MM.1S (cell line): Measurements from ENCODE around the gene CARD11.

Source experiments
- DNase-seq: peaks from one replicate; pipeline ENCODE4 v3.0.0-alpha.2; 2015
- H2AFZ ChIP-seq: fragments of 300-600 bp; sonication (generic); 2 replicates; pipeline ENCODE4 v1.6.0; 2016; ENCODE audit warnings: antibody characterized with exemption, low read length
- H3F3A ChIP-seq: fragments of 300-600 bp; sonication (generic); 2 replicates; pipeline ENCODE4 v1.6.1; 2016; ENCODE audit warnings: mild to moderate bottlenecking, antibody characterized with exemption, low read length, moderate library complexity, mixed read lengths; ENCODE audit not compliant: insufficient read depth
- H3K27ac ChIP-seq: fragments of 300-600 bp; sonication (generic); 2 replicates; pipeline ENCODE4 v1.5.1; 2016; ENCODE audit warnings: mild to moderate bottlenecking, low read length
- H3K27me3 ChIP-seq: fragments of 300-600 bp; sonication (generic); replicated peaks from 2 replicates; pipeline ENCODE4 v1.6.0; 2016; ENCODE audit warnings: low read length; ENCODE audit not compliant: insufficient read depth
- H3K36me3 ChIP-seq: fragments of 300-600 bp; sonication (generic); replicated peaks from 2 replicates; pipeline ENCODE4 v1.6.1; 2016; ENCODE audit warnings: mild to moderate bottlenecking, low read length, mixed read lengths; ENCODE audit not compliant: insufficient read depth
- H3K4me1 ChIP-seq: fragments of 300-600 bp; sonication (generic); 2 replicates; pipeline ENCODE4 v1.6.1; 2016; ENCODE audit warnings: low read length, mixed read lengths
- H3K4me2 ChIP-seq: fragments of 300-600 bp; sonication (generic); 2 replicates; pipeline ENCODE4 v1.6.0; 2016; ENCODE audit warnings: low read depth, low read length
- H3K4me3 ChIP-seq: fragments of 300-600 bp; sonication (generic); 2 replicates; pipeline ENCODE4 v1.5.1; 2016; ENCODE audit warnings: low read length, mixed read lengths
- H3K79me2 ChIP-seq: fragments of 300-600 bp; sonication (generic); 2 replicates; pipeline ENCODE4 v1.6.1; 2016; ENCODE audit warnings: mixed run types, low read length, mixed read lengths
- H3K9ac ChIP-seq: fragments of 300-600 bp; sonication (generic); 2 replicates; pipeline ENCODE4 v1.6.1; 2016; ENCODE audit warnings: low read length, mixed read lengths
- H3K9me2 ChIP-seq: fragments of 300-600 bp; sonication (generic); replicated peaks from 2 replicates; pipeline ENCODE4 v1.6.1; 2016; ENCODE audit warnings: mild to moderate bottlenecking, low read length, mixed read lengths; ENCODE audit not compliant: insufficient read depth
- H3K9me3 ChIP-seq: fragments of 300-600 bp; sonication (generic); replicated peaks from 2 replicates; pipeline ENCODE4 v1.6.1; 2016; ENCODE audit warnings: mild to moderate bottlenecking, low read length, mixed read lengths; ENCODE audit not compliant: insufficient read depth
- H4K20me1 ChIP-seq: fragments of 300-600 bp; sonication (generic); 2 replicates; pipeline ENCODE4 v1.6.1; 2016; ENCODE audit warnings: mild to moderate bottlenecking, low read length, moderate library complexity, mixed read lengths; ENCODE audit not compliant: insufficient read depth
- CTCF ChIP-seq: fragments of 300-600 bp; sonication (generic); IDR thresholded peaks from 2 replicates; pipeline ENCODE4 v1.5.1; 2016; ENCODE audit warnings: antibody characterized with exemption, low read length, mixed read lengths
- EZH2 ChIP-seq: fragments of 300-600 bp; sonication (generic); optimal IDR thresholded peaks from 2 replicates; pipeline ENCODE3; 2017; ENCODE audit warnings: low read depth, mild to moderate bottlenecking, antibody characterized with exemption, low read length, mixed read lengths
- EZH2phosphoT487 ChIP-seq: fragments of 300-600 bp; sonication (generic); IDR thresholded peaks from 2 replicates; pipeline ENCODE4 v1.6.1; 2018; ENCODE audit warnings: antibody characterized with exemption, low read length

CARD11 gene

GRCh38 chr7:2887816-2888215, 155.9 kb downstream of the CARD11 start:
- TF ChIP-seq EZH2phosphoT487 (no peak), CTCF (no peak), EZH2 (no peak)
- Histone ChIP-seq H3K4me3 (no peak overlapping the region), H3K9me3 (no peaks in the 10 kb centered on the region), H4K20me1 (no peaks in the 10 kb centered on the region), H3K27ac (no peak overlapping the region), H3K36me3 (no peaks in the 10 kb centered on the region), H2AFZ (no peak overlapping the region), H3K9ac (no peak overlapping the region), H3K79me2 (no peaks in the 10 kb centered on the region), H3K9me2 (no peaks in the 10 kb centered on the region), H3K4me2 (no peak overlapping the region), H3K27me3 (no peaks in the 10 kb centered on the region), H3K4me1 (no peaks in the 10 kb centered on the region), H3F3A (no peaks in the 10 kb centered on the region)
- DNase-seq: no peak

- no peak overlapping the region for H3K9ac ChIP-seq
- H3K79me2 ChIP-seq: no peaks in the 10 kb centered on the region
- H3K27ac ChIP-seq: no peak overlapping the region
- H3K4me2 ChIP-seq: peak overlapping the region; percentile 45; the same call in 1 of the 2 replicates
- no peaks in the 10 kb centered on the region for H3K36me3 ChIP-seq
- no peak overlapping the region for H3K4me3 ChIP-seq
- H4K20me1 ChIP-seq: no peaks in the 10 kb centered on the region
- no peaks in the 10 kb centered on the region for H3K9me3 ChIP-seq
- H3K9me2 ChIP-seq: no peaks in the 10 kb centered on the region
- TF ChIP-seq CTCF (peak; percentile 93), EZH2 (no peak)
- no peaks in the 10 kb centered on the region for H3K27me3 ChIP-seq
- H2AFZ ChIP-seq: 0 out of 2 replicates have a peak overlapping the region, but pooled peaks have one; percentile 17
- H3F3A ChIP-seq: no peaks in the 10 kb centered on the region
- H3K4me1 ChIP-seq: no peaks in the 10 kb centered on the region
- peak; percentile 69 for DNase-seq
These were observed 156.8 kb downstream of the CARD11 start for GRCh38 chr7:2886900-2887299.

DNA sequence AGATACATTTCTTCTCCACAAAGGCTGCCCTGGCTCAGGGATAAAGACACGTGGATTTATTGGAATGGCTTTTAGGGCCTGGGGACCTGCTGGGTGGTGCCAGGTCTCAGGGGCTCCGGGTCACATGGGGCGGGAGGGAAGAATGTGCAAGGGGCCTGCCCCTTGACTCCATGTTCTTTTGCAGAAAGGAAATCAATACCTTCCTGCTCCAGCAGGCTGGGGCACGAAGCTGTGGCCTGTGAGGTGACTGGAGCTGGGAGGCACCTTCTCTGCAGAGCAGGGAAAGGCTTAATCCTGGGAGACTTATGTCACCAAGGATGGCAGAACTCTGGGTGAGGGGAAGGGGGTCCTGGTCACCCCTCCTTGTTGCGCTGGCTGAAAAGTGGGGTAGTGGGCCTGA, 157.3 kb downstream of the CARD11 start:
- Histone ChIP-seq H3K9ac (no peak overlapping the region), H3K4me3 (no peak overlapping the region), H3K4me2 (no peak overlapping the region), H3F3A (no peaks in the 10 kb centered on the region), H3K9me2 (no peaks in the 10 kb centered on the region), H4K20me1 (no peaks in the 10 kb centered on the region), H3K79me2 (no peaks in the 10 kb centered on the region), H3K27ac (no peak overlapping the region), H3K4me1 (no peaks in the 10 kb centered on the region), H3K36me3 (no peaks in the 10 kb centered on the region), H3K27me3 (no peaks in the 10 kb centered on the region), H3K9me3 (no peaks in the 10 kb centered on the region), H2AFZ (0 out of 2 replicates have a peak overlapping the region, but pooled peaks have one; percentile 17)
- DNase-seq: no peak
- TF ChIP-seq EZH2phosphoT487 (no peak), EZH2 (no peak), CTCF (no peak)
